Measurements from ENCODE around the gene NLGN4X.

- TF ChIP-seq, protein P1, sequence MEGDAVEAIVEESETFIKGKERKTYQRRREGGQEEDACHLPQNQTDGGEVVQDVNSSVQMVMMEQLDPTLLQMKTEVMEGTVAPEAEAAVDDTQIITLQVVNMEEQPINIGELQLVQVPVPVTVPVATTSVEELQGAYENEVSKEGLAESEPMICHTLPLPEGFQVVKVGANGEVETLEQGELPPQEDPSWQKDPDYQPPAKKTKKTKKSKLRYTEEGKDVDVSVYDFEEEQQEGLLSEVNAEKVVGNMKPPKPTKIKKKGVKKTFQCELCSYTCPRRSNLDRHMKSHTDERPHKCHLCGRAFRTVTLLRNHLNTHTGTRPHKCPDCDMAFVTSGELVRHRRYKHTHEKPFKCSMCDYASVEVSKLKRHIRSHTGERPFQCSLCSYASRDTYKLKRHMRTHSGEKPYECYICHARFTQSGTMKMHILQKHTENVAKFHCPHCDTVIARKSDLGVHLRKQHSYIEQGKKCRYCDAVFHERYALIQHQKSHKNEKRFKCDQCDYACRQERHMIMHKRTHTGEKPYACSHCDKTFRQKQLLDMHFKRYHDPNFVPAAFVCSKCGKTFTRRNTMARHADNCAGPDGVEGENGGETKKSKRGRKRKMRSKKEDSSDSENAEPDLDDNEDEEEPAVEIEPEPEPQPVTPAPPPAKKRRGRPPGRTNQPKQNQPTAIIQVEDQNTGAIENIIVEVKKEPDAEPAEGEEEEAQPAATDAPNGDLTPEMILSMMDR (IDR thresholded peaks at IDR 0.05; ENCODE audit: poor library complexity, severe bottlenecking): no peak
- TF ChIP-seq EZH2 (IDR thresholded peaks at IDR 0.05; ENCODE audit: borderline replicate concordance, insufficient read depth, low read length, poor library complexity, severe bottlenecking) (no peak), EP300 (conservative IDR thresholded peaks at IDR 0.05; ENCODE audit: poor library complexity, severe bottlenecking) (no peak), POLR2AphosphoS5 (IDR thresholded peaks at IDR 0.05) (no peak)
These were observed 337.3 kb downstream of the NLGN4X start for GRCh38 chrX:5891378-5891777.
